Keratinocyte (primary cell): Measurements from ENCODE around the gene SYTL2. TPM values are rescaled to one million over a fixed set of nuclear protein-coding genes. Genes with fewer than 3 reads are reported as not detected.
"Not testable (repeated sequence)": the region's sequence is repeated elsewhere in the genome, so short reads cannot be mapped to it uniquely, and the experiment has no call there.

Experiments
- DNase-seq: peaks from one replicate; pipeline ENCODE4 v3.0.0-alpha.2; 2011; ENCODE audit warnings: low read depth, missing footprints, low spot score
- FAIRE-seq: peaks from 2 replicates; lab custom pipeline; 2011; peaks lifted over from hg19 to GRCh38; lab: Jason Lieb, UNC
- H2AFZ ChIP-seq: 2 replicates; pipeline ENCODE4 v1.6.0; 2012; ENCODE audit warnings: low read length, control low read depth, inconsistent platforms; ENCODE audit not compliant: control insufficient read depth
- H3K27ac ChIP-seq: 2 replicates; pipeline ENCODE4 v1.5.1; 2011; ENCODE audit warnings: low read length; ENCODE audit not compliant: control insufficient read depth, insufficient read depth
- H3K27me3 ChIP-seq: 3 replicates; pipeline ENCODE4 v1.6.0; 2011; ENCODE audit warnings: low read length; ENCODE audit not compliant: control insufficient read depth, insufficient read depth; ENCODE audit errors: extremely low read depth
- H3K36me3 ChIP-seq, 2 experiments: 2 replicates in 1 of 2; 3 replicates in 1 of 2; pipeline ENCODE4 v1.5.1; 2011; ENCODE audit warnings: low read length in 2 of 2, mild to moderate bottlenecking in 1 of 2; ENCODE audit not compliant: control insufficient read depth in 2 of 2, insufficient read depth in 2 of 2; ENCODE audit errors: extremely low read depth in 1 of 2
- H3K4me1 ChIP-seq: 3 replicates; pipeline ENCODE4 v1.5.1; 2011; ENCODE audit warnings: low read length; ENCODE audit not compliant: control insufficient read depth, insufficient read depth; ENCODE audit errors: extremely low read depth
- H3K4me2 ChIP-seq: 3 replicates; pipeline ENCODE4 v1.6.0; 2011; ENCODE audit warnings: low read depth, low read length; ENCODE audit not compliant: control insufficient read depth, insufficient read depth; ENCODE audit errors: extremely low read depth
- H3K4me3 ChIP-seq, 3 experiments: fragments of 200-600 bp in 1 of 3; sonication (generic) in 1 of 3; 2 replicates in 2 of 3; 3 replicates in 1 of 3; pipeline ENCODE4 v1.5.1; 2011 to 2016; ENCODE audit warnings: low read length in 3 of 3, mild to moderate bottlenecking in 3 of 3, control low read depth in 2 of 3, inconsistent platforms in 1 of 3, low read depth in 1 of 3, mixed read lengths in 1 of 3, mixed run types in 1 of 3, moderate library complexity in 1 of 3; ENCODE audit not compliant: control insufficient read depth in 2 of 3, insufficient read depth in 2 of 3; ENCODE audit errors: extremely low read depth in 1 of 3
- H3K79me2 ChIP-seq: 2 replicates; pipeline ENCODE4 v1.6.0; 2012; ENCODE audit warnings: low read length; ENCODE audit not compliant: control insufficient read depth, insufficient read depth
- H3K9ac ChIP-seq: 3 replicates; pipeline ENCODE4 v1.6.0; 2011; ENCODE audit warnings: low read length; ENCODE audit not compliant: control insufficient read depth, insufficient read depth; ENCODE audit errors: extremely low read depth
- H3K9me1 ChIP-seq: 3 replicates; pipeline ENCODE4 v1.6.0; 2011; ENCODE audit warnings: low read length; ENCODE audit not compliant: control insufficient read depth, insufficient read depth; ENCODE audit errors: extremely low read depth
- H3K9me3 ChIP-seq: 2 replicates; pipeline ENCODE4 v1.5.1; 2012; ENCODE audit warnings: low read depth, low read length; ENCODE audit not compliant: control insufficient read depth
- H4K20me1 ChIP-seq: 3 replicates; pipeline ENCODE4 v1.6.0; 2011; ENCODE audit warnings: low read length; ENCODE audit not compliant: control insufficient read depth, insufficient read depth; ENCODE audit errors: extremely low read depth
- CTCF ChIP-seq, 3 experiments: IDR thresholded peaks in 1 of 3; conservative IDR thresholded peaks in 1 of 3; optimal IDR thresholded peaks in 1 of 3; 2 replicates in 2 of 3; 3 replicates in 1 of 3; pipeline versions ENCODE3 to v1.5.1; 2011; ENCODE audit warnings: low read length in 3 of 3, mild to moderate bottlenecking in 3 of 3, moderate library complexity in 2 of 3, control low read depth in 1 of 3, inconsistent platforms in 1 of 3; ENCODE audit not compliant: insufficient read depth in 2 of 3; ENCODE audit errors: extremely low read depth in 1 of 3
- EZH2 ChIP-seq: IDR thresholded peaks from one replicate; pipeline ENCODE4 v1.6.1; 2012; ENCODE audit warnings: inconsistent platforms, mild to moderate bottlenecking, low read length, moderate library complexity
- dilution Hi-C: fragments of 300-500 bp; cut with MboI; formaldehyde crosslinking; loops from one replicate; pipeline ENCODE4 v1.7.0; 2020; ENCODE audit warnings: low sequenced_read_pairs; ENCODE audit not compliant: extremely low pct_ligation_motif_present
- polyA plus RNA-seq, 5 experiments: library from polyadenylated mRNA; depleted of rRNA in 3 of 5; stranded (reverse) in 3 of 5; stranded (forward) in 1 of 5; unstranded in 1 of 5; fragments of >200 nt; gene quantifications; 1 replicate in 1 of 5; 2 replicates in 3 of 5; 3 replicates in 1 of 5; pipeline versions ENCODE4 v1.2.1 to v1.2.3, GENCODE V29; 2011 to 2012; ENCODE audit warnings: missing spikeins in 2 of 5, low read depth in 1 of 5, low replicate concordance in 1 of 5

Gene SYTL2
- polyA plus RNA-seq, 1 donor (not counting 4 experiments of a cell fraction or from before 2014, with no cell fraction given): 3.1 TPM

DNA sequence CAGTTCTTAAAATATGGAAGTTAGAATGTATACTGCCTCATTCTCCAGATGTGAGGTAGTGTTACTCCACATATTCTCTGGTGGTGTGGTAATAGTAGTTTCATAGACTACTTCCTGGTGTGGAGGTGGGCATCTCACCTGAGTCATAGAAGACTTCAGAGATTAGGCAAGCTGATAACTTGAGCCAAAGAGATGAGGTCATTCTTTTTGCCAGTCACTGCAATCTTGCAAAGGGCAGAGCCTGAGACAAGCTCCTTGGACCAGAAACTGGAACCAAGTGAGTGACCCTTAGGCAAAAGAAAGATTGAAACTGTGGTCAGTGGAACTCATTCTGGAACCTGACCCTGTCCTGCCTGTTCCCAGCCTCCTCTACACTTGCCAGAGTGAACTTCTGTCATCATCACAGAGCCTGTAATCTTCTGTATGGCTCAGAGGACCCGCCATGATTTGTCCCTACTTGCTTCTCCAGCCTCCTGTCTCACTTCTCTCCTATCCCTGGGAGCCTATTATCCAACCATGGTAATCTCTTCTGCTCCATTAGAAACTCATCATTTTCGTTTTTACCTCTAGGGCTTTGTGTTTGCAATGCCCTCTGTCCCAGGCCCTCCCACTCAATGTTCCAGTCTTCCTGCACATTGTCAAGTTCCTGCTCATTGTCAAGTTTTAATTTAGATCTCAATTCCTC is 33.6 kb upstream of the SYTL2 start:
- Histone ChIP-seq H3K36me3 (no peaks in the 10 kb centered on the region), H4K20me1 (no peaks in the 10 kb centered on the region), H3K4me1 (peaks cover 17% of the 10 kb centered on the region), H3K4me3 (no peak overlapping the region), H3K9ac (no peak overlapping the region), H3K9me1 (no peaks in the 10 kb centered on the region), H3K27me3 (no peaks in the 10 kb centered on the region), H3K27ac (peak overlapping the region; percentile 7), H2AFZ (no peak overlapping the region), H3K4me2 (peak overlapping the region; percentile 3), H3K9me3 (no peaks in the 10 kb centered on the region), H3K79me2 (no peaks in the 10 kb centered on the region)
- FAIRE-seq: peak; percentile 87
- DNase-seq: peak; percentile 57
- TF ChIP-seq CTCF (optimal IDR thresholded peaks at IDR 0.05 in 1 of 3, IDR thresholded peaks at IDR 0.05 in 1 of 3, conservative IDR thresholded peaks at IDR 0.05 in 1 of 3; ENCODE audit: extremely low read depth in 1 of 3, insufficient read depth in 2 of 3, low read length in 3 of 3) (no peak), EZH2 (no peak)
- dilution Hi-C loops: no loop called here

DNA sequence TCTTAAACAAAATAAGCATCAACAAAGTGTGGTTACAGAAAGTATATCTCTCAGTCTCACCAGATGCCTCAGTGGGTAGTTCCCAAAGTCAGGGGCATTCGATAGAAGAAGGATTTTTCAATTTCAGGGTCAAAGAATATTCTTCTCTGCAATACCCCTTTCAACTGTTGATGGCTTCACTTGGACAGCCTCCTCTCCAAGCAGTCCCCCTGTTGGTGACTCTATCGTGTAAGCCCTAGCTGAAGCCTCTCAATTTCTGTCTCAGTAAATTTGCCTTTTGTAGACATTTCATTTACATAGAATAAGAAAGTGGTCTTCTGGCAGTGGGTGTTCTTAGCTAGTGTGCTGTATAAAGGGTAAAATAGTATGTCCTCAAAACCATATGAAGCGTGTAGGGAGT is 33.0 kb upstream of the SYTL2 start:
- no peak overlapping the region for H3K27ac ChIP-seq

GRCh38 chr11:85840932-85841331 is 30.0 kb upstream of the SYTL2 start:
- H3K9me1 ChIP-seq, DNase-seq, H2AFZ ChIP-seq, H3K4me3 ChIP-seq, H3K27ac ChIP-seq, H3K27me3 ChIP-seq, dilution Hi-C loops, H3K36me3 ChIP-seq, H3K9me3 ChIP-seq, H3K9ac ChIP-seq, H3K79me2 ChIP-seq, FAIRE-seq, H4K20me1 ChIP-seq, H3K4me2 ChIP-seq: not testable (repeated sequence)
- H3K4me1 ChIP-seq: peaks cover 17% of the 10 kb centered on the region

More for the DNA sequence above, 33.0 kb upstream of the SYTL2 start:
- Histone ChIP-seq H3K4me3 (no peak overlapping the region), H2AFZ (no peak overlapping the region), H3K4me2 (peak overlapping the region; percentile 3), H3K9ac (no peak overlapping the region), H3K27me3 (no peaks in the 10 kb centered on the region), H3K36me3 (no peaks in the 10 kb centered on the region), H3K9me3 (no peaks in the 10 kb centered on the region), H4K20me1 (no peaks in the 10 kb centered on the region), H3K79me2 (no peaks in the 10 kb centered on the region), H3K9me1 (no peaks in the 10 kb centered on the region), H3K4me1 (peaks cover 17% of the 10 kb centered on the region)
- FAIRE-seq: no peak
- dilution Hi-C loops: no loop called here
- DNase-seq: no peak
- TF ChIP-seq EZH2 (no peak), CTCF (optimal IDR thresholded peaks at IDR 0.05 in 1 of 3, IDR thresholded peaks at IDR 0.05 in 1 of 3, conservative IDR thresholded peaks at IDR 0.05 in 1 of 3; ENCODE audit: extremely low read depth in 1 of 3, insufficient read depth in 2 of 3, low read length in 3 of 3) (no peak)
